HG02852 (cell line): ENCODE measurements around the gene PEAK1.
A peak's percentile ranks its signal among the peaks of the same experiment; 100 is the strongest.
"Not testable (repeated sequence)": the region's sequence is repeated elsewhere in the genome, so short reads cannot be mapped to it uniquely, and the experiment has no call there.

Experiments
- ATAC-seq: cut with Tn5 transposase; IDR thresholded peaks from one replicate; pipeline ENCODE4 v1.9.1; 2021; ENCODE audit warnings: mild to moderate bottlenecking, moderate library complexity; ENCODE audit not compliant: unreplicated experiment

The PEAK1 gene

DNA sequence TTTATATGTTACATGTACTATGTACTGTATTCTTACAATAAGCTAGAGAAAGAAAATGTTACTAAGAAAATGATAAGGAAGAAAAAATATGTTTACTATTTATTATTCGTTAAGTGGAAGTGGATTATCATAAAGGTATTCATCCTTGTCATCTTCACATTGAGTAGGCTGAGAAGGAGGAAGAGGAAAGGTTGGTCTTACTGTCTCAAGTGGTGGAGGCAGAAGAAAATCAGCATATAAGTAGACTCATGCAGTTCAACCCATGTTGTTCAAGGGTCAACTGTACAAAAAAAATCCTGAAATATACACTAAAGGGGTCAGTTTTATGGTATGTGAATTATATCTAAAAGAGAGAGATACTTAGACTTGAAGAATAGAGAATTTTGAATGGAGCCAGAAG, 6.5 kb upstream of the PEAK1 start:
- ATAC-seq = no peak

DNA sequence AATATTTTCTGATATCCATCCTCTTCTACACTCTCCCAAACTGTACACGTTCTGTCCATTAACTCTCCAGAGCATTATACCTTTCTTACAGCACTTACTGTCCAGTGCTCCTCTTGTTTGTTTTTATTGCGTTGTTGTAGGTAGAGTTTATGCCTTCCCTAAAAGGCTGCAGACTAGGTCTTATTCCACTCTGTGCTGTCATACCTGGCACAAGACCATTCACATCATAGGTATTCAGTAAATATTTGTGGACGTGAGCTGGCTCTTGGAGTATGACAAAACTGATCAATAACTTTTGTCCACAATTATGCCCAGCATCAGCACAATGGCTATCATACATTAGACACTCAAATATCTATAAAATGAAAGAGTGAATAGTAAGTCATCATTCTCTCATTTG, 5.2 kb upstream of the PEAK1 start:
- no peak for ATAC-seq

DNA sequence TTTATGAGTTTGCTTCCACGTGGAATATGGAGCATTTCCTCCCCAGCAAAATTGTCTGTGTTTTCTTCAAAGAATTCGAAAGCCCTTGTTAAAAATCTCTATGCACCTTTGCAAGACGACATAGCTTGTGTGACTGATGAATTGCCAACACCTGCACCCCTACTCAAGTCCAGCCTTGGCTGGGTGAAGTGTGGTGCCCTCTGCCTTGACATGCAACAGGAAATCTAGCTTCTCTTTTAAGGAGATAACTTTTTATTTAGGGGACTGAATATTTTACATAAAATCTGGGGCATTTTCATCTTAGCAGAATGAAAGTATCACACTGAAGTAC, 1.4 kb upstream of the PEAK1 start:
- no peak for ATAC-seq

DNA sequence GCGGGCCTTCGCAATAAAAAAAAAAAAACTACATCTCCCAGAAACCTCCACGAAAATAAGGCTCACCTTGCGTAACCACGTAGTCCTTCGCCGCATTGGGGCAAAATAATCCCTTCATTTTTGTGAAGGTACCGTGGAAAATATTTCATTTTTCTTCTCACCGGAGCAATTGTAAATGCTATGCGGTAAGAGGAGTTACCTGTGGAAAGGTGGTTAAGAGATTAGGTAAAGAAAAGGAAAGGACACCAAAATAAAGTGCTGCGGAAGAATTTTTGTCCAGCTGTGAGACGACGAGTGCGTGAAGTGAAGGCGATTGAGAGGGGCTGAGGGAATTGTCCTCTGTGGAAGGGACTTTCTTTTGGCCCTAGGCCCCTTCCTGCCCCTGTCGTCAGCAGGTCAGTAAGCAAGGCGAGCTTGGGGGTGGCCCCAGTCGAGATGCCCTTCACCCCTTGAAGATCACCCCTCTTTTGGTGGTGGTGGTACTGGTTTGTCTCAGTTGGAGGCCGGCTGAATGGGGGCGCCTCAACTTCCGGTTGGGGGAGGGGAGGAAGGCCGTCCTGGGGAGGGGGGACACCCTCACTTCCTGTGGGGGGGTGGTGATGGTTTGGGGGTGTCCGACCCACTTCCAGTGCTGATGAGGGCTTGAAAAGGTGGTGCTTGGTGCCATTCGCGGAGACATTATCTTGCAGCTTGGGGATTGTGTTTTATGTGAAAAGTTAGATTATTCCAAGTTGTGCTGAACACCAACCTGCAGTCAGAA, 886 bp upstream of the PEAK1 start, which contains the start of gene HMG20A:
Gene HMG20A (plus strand): TSS at position 279 of the 760 bp plus-strand sequence. CDS start 37,520 bp downstream, outside the sequence.
- ATAC-seq = peak; percentile 29

DNA sequence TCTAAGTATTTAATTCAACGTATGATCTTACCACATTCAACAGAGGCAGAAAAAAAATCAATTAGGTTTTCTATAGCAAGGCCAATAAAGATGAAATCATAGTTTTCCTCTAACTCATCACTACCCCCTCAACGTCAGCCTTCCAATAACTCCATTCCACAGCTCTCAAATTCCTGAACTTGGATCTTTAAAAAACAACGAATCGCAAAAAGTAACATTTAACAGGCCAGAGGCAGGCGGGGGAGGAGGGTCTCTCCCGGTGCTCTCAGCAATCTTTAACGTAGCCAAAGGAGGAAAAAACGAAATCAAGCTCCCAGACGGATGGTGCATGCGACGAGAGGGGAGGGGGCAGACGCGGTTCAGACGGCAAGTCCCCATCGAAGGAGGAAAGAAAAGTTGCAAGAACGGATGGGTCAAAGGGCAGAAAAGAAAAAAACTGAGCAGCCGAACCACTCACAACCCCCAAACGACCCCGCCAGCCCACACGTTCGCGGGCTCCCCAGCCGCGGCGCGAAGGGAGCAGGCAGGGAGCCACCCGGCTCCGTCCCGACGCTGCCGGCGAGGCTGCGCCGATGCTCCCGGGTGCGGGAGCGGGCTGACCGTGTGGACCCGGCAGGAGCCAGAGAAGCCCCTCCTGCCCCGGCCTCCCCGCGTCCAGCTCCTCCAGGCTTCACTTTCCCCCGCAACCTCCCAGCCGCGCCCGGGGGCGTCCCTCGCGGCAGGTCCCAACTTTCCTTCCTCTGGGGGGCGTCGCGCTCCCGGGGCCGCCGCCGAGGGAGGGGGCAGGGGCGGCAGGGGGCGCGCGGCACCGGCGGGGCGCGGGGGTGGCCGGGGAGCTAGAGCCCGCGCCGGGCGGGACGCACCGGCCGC, 703 bp downstream of the PEAK1 start:
- ATAC-seq = no peak

DNA sequence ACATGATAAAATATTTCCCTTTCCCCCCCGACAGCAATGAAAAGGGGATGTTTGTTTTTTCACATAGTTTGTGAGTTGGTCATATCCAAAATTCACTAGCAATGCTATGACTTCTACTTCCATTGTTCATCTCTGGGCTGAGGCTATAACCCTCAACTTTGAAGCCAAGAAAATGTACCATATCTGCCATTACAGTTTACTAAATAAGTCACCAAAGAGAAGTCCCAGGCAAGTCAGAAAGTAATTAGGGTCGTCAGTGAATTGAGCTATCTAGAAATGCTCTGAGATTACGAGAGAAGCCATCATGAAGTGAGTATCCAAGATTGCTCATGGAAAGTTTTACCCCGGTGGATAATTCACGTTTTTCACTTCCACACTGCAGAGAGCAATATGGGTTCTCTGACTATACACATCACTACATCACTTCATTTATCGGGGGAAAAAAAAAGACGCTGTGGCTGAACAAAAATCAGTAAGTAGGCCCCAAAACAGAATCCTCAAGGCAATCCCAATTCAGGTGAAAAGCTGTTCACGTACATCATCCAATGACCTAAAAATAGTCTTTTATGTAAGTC, 1.4 kb downstream of the PEAK1 start:
- no peak for ATAC-seq

DNA sequence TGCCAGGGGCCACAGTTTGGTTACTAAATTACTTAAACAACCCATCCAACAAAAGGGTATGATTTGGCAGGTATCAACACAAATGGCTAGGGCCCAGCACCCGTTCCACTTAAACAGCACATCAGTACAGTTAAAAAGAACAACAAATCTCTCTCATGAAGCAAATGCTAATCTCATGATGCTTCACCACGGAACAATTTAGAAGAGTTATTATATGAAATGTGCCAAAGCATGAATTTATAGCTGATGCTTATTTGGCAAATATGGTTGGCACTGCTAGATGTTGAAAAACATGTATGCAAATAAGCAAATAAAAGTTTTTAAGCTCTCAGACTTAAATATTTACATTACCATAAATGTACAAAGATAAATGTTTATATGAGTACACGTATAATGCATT, 2.3 kb downstream of the PEAK1 start:
- ATAC-seq = no peak

DNA sequence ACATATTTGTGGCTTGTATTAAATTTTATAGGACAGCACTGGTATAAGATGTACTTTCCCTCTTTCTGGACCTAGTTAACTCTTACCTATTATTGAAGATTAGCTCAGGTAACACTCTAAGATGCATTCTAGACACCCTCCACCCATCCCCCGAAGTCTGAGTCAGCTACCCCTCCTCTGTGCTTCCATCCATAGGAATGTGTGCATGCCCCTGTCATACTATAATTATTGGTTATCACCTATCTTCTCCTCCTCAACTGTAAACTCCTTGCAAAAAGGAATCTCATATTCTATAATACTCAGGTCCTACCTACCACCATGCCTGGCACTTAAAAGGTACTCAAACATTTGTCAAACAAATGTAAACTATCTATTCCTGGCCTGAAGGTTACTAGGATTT, 3.0 kb downstream of the PEAK1 start:
- ATAC-seq = no peak

DNA sequence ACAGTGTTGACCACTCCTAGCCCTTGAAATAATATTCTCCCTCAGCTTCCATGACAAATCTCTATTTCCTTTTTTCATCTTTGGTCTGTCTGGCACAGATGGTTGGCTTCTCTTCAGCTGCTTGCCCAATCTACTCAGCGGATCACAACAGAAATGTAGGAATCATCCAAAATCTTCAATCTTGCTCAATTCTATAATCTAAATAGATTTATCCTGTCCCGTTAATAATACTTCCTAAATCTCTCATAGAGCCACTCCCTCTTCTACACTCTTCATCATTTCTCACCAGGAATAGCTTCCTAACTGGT, 3.8 kb downstream of the PEAK1 start:
- ATAC-seq = no peak

DNA sequence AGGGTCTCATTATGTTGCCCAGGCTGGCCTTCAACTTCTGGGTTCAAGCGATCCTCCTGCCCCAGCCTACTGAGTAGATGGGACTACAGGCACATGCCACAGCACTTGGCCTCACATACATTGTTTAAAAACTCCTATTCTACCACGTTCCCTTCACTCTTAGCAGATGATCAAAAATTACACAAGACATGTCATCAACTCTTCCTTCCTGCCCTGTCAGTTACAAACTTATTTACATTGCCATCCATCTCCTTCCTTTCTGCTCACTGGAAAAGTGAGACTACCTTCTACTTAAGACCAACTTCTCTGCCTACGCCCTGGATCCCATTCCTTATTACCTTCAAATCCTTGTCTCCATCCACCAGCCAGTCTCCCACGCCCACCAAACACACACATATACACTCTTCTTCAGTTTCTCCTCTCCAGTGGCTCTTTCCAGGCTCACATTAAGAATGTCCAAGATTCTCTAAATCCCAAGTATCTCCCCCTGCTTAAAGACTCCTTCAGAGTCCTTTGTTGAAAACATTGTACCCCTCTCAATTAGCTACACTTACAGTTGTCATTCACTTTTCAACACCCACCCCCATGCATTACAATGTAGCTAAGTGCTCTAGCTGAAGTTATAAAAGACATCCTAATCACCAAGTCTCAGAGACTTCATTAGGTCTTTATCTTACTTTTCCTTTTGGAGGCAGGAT, 4.3 kb downstream of the PEAK1 start:
- no peak for ATAC-seq

DNA sequence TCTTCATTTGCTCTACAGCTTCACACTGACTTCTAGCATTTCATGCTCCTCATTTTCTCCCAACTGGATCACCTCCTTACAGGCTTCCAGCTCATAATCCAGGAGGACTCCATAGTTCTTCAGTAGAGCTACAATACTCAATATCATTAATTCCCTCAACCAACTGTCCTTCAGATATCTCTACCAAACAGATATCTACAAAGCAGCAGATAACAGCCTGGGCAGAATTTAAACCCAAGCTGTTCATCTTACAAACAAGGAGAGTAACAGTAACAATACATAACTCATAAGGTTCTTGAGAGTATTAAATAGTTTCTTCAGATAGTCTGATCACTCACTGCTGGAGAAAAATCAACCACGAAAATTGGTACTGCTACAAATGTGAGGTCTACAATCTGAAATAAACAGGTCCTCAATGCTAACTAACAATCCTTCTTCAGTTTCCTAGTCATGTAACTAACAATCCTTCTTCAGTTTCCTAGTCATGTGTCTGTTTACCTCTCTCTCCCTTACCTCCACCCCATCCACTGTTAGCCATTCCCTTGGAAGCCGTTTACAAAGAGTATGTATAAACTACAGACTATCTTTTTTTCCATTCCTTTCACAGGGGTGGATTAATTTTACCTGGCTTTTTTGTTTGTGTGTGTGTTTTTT, 5.0 kb downstream of the PEAK1 start:
- no peak for ATAC-seq

DNA sequence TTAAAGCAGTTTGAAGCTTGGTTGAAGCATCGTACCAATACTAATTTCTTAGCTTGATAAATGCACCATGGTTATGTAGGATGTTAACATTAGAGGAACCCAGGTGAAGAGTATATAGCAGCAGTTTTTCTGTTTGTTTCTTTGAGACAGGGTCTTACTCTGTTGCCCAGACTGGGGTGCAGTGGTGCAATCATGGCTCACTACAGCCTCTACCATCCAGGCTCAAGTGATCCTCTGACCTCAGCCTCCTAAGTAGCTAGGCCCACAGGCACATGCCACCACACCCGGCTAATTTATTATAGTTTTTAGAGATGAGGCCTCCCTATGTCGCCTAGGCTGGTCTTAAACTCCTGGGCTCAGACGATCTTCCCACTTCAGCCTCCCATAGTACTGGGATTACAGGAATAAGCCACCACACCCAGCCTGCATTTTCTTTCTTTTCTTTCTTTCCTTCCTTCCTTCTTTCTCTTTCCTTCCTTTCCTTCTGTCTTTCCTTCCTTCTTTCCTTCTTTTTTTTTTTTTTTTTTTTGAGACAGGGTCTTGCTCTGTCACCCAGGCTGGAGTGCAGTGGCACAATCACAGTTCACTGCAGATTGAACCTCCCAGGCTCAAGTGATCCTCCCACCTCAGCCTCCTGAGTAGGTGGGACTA, 6.1 kb downstream of the PEAK1 start:
- no peak for ATAC-seq

DNA sequence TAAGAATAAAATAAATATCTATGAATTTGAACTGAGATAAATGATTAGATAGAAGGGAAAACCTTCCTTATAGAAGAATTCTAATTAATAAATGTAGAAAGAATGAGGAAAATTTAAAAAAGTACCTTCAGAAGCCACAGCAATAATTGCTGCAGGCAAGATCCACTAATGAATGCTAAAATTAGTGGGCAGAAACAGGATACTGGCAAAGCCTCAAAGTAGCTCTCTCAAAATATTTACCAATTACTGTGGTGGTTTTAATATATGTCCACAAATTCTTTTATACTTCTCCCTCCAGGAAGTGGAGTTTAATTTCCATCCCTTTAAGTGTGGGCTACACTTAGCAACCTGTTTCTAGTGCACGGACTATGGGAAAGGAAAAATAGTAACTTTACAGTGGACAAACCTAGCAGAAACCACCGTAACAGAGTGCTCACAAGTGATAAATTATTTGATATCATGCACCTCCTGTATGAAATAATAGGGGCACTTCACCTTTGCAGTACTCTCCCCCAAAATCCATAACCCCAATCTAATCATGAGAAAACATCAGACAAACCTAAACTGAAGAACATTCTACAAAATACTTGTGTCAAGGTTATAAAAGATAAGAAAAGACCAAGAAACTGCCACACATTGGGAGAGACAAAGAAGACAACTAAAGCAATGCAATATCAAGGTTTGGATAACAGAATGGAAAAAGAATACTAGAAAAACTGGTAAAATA, 6.8 kb downstream of the PEAK1 start:
- ATAC-seq = no peak

DNA sequence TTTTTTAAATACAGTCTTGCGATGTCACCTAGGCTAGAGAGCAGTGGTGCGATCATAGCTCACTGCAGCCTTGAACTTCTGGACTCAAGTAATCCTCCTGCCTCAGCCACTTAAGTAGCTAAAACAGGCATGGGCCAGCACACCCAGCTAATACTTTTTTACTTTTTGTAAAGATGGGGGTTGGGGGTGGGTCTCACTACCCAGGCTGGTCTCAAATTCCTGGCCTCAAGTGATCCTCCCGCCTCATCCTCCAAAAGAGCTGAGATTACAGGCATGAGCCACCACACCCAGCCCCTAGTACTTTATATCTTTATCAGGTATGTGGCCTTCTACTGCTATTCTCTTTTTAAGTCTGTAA, 8.3 kb downstream of the PEAK1 start:
- ATAC-seq = no peak

DNA sequence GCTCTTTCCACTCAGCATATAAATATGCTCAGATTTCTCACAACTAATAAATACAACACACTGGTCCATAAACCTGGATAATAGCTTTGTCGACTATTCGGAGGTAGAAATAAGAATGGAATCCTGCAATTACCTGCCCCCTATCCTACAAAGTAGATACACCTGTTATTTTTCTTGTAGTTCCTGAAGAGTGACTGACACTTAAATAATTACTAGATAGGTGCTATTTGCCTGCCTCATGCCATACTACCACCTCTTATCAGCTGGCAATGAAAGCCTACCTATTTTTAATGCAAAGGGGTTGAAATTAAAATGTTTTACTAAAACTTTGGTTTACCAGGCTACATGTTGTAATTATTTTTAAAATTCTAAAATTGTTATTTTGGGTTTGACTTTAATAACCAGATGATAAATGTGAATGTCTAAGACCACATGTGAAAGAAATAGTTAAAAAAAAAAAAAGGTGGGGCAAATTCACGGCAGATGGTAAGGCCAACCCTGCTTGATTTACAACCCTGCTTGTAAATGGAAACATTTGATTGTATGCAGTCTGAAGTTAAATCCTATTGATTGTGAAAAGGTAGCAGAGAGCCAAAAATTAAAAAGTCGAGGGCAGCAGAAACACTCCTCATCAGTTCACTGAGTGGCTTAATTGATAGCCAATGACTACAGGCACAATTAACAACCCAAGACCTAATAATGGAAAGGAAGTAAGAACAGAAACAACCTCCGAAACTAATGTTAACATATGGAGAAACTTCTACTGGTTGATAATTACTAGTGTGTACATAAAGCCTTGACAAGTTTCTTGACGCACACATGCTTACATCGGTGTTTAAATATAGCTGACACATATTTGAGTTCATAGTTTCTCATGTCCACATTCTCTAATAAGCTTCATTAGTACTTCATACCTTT, 8.9 kb downstream of the PEAK1 start:
- no peak for ATAC-seq

DNA sequence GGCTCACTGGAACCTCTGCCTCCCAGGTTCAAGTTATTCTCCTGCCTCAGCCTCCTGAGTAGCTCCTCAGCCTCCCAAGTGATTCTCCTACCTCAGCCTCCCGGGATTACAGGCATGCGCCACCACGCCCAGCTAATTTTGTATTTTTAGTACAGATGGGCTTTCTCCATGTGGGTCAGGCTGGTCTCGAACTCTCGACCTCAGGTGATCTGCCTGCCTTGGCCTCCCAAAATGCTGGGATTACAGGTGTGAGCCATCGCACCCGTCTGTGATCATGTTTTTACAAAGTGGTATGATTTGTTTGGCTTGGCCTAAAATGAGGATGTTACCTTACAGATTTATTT, 9.8 kb downstream of the PEAK1 start:
- ATAC-seq = not testable (repeated sequence)

DNA sequence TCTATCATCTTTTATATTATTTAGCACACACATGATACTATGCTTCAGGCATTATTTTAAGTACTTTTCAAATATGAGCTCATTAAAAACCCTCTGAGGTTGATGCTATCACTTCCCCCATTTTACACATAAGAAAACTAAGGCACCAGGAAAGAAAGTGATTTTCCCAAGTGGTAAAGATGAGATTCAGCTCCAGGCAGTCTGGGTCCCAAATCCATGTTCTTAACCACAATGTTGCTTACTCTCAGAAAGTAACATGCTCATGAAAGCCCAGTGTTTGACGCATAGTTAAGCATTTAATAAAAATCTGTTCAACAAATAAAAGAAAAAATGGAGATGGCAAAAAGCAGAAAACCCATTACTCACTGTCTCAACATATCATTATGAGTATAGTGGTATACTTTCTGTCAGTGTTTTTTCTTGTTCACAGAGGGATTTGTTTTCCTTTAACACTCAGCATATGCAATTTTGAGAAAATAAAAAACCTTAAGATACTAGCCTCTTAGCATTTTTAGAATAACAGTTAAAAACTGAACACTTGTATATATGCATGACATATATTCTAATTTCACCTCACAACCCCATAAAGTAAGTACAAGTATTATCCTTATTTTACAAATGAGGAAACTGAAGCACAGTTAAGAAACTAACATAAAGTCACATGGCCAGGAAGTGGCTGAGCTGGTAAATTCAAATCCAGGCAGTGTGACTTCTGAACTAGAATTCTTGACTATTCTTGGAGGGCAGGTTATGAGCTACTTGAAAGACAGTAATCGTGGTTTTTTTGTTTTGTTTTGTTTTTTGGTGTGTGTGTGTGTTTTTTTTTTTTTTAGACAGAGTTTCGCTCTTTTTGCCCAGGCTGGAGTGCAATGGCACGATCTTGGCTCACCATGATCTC, 10.4 kb downstream of the PEAK1 start:
- ATAC-seq = peak; percentile 77

DNA sequence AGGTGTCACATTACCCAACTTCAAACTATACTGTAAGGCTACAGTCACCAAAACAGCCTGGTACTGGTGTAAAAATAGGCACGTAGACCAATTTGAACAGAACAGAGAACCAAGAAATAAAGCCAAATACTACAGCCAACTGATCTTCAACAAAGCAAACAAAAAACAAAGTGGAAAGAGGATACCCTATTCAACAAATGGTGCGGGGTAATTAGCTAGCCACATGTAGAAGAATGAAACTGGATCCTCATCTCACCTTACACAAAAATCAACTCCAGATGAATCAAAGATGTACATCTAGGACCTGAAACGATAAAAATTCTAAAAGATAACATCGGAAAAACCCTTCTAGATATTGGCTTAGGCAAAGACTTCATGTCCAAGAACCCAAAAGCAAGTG, 13.1 kb downstream of the PEAK1 start:
- ATAC-seq = no peak
